Activated T-cell treated with anti-CD3 and anti-CD28 coated beads for 48 hours (primary cell): ENCODE measurements around the gene POLD4.

Source experiments
- DNase-seq: peaks from one replicate; pipeline ENCODE4 v3.0.0-alpha.2; 2020; ENCODE audit warnings: low read depth

Gene POLD4

DNA sequence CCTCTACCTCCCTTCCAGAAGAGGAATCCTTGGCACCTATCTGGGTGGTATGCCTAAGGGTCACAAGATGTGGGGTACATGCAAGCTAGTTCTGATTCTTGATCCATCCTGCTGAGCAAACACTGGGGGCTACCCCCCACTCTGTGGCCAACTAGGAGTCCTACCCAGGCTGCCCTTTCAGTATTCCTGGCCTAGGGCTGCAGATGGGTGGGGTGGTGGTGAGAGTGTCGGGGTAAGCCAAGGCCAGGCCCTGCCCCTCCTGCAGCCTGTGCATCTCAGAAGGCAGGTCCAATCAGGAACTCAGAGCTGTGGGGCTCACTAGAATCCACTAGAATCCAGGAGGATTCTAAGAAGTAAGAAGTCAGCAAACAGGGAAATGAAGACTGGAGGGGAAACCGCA lies 39.1 kb downstream of the POLD4 start:
- DNase-seq = no peak

GRCh38 chr11:67313125-67313890 lies 40.0 kb downstream of the POLD4 start:
- no peak for DNase-seq

DNA sequence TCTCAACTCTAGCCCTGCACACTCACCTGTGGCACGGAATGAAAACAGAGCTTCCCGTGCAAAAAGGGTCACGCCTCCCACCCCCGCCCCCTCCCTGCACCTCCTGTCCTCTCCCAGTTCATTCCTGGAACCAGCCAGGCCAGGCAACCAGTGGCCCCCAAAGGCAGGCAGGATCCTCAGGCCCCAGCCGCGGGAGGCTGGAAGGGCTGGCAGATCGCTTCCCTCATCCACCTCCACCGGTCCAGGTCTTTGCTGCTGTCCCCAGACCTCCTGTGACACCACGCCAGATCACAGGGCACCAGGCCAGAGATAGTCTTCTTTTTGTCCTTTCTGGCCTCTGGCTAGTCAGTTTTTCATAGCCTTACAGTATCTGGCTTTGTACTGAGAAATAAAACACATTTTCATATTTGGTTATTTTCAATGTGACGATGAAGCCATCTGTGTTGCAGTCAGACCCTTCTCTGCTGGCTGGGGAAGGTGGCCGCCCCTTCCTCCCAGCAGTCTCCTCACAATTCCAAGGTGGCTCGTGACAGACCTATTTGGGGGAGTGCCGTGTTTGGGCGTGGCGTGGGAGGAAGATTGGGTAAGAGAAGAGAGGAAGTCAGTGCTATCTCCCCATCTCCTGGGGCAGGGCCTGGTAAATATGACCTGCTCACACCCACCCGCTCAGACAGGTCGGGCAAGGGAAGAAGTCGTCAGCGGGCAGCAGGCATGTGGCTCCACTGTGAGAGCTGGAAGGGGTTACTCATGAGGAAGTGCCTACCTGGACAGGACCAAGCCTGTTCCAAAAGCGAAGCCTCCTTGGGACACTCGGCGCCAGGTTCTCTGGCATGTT lies 40.9 kb downstream of the POLD4 start:
- peak; percentile 19 for DNase-seq

DNA sequence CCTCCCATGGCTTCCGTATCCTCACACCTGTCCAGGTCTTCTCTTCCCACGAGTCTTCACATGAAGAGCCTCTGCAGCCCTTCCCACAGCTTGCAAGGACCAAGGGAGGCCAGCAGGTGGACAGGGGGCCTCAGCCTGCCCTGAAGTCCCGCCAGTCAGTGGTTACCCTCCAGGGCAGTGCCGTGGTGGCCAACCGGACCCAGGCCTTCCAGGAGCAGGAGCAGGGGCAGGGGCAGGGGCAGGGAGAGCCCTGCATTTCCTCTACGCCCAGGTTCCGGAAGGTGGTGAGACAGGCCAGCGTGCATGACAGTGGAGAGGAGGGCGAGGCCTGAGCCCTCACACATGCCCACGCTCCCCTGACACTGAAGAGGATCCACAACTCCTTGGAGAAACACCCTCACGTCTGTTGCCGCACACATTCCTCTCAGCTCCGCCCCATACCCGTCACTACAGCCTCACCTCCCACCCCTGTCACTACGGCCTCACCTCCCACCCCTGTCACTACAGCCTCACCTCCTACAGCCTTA lies 41.7 kb downstream of the POLD4 start:
- no peak for DNase-seq

DNA sequence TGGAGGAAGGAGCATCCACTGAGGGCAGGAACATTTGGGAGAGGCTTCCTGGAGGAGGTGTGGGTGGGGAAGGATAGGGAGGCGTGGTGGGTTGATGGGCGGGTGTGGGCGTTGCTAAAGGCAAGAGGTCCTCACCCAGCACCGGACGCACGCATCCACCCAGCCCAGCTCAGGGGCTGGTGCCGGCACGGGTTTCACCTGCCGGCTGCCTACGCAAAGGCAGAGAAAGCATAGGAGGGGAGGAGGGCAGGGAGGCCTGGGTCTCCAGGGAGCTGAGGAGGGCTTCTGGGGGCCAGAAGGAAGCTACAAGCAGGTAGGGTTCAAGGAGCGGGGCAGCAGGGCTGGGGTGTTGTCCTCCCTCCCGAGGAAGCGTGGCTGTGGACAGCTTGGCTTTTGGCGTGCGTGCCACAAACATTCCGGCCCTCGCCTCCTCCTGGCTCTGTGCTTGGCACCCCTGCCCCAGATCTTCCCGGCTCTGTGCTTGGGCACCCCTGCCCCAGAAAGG lies 42.2 kb downstream of the POLD4 start:
- DNase-seq = no peak

DNA sequence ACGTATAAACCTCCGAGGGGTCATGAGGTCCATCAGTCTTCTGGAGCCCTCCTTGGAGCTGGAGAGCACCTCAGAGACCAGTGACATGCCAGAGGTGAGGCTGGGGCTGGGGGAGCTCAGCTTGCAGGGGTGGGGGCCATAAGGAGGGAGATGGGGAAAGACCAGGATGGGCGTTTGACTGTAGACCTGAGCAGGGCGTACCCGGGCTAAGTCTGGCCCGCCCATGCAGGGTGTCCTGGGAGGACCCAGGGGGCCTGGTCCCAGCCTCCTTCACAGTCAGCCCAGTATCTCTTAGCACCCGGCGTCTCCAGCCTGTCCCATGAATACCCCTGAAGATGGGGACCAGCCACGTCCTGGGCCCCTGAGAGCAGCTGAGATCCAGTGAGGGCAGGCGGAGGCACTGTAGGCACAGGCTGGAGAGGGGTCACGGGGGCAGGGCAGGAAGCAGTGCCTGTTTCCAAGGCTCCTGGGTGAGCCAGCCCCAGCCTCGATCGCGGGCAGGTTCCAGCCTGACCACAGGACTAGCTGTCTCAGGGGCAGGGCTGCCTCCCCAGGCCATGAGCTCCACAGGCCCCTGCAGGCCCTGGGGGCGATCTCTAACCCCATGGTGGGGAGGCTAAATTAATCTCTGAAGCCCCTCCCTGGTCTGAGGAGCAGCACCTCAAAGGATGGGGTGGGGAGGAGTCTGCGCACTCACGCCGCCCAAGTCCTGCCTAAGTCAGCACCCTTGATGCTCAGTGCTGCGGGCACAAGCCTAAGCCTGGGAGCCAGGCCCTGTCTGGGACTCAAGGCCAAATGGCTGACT lies 42.9 kb downstream of the POLD4 start:
- DNase-seq = no peak

DNA sequence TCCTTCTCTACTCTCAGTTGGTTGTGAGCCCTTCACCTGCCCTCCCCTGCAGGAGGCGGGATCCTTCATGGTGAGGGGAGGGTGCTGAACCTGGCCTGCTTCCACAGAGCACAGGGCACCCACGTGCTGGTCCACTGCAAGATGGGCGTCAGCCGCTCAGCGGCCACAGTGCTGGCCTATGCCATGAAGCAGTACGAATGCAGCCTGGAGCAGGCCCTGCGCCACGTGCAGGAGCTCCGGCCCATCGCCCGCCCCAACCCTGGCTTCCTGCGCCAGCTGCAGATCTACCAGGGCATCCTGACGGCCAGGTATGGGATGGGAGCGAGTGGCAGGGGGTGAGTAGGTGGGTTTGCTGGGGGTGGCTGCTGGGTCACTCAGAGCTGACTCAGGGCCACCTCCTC lies 43.7 kb downstream of the POLD4 start:
- DNase-seq = no peak

- DNase-seq = no peak
Measured at GRCh38 chr11:67309166-67309565, 44.2 kb downstream of the POLD4 start.

GRCh38 chr11:67308031-67308866 lies 45.1 kb downstream of the POLD4 start:
- DNase-seq = no peak

DNA sequence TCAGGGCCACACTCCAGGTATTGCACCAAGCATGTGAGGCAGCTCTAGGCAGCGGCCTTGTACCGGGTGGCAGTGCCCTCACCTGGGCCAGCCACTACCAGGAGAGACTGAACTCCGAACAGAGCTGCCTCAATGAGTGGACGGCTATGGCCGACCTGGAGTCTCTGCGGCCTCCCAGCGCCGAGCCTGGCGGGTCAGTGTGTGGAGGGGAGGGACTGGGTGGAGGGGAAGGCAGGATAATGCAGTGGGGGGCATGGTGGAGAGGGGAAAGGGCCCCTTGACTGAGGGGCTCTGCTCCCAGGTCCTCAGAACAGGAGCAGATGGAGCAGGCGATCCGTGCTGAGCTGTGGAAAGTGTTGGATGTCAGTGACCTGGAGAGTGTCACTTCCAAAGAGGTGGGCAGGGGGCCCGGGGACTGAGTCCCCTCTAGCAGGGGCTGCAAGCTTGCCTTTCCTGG lies 45.8 kb downstream of the POLD4 start:
- DNase-seq = no peak

GRCh38 chr11:67306769-67307544 lies 46.4 kb downstream of the POLD4 start:
- DNase-seq = no peak

DNA sequence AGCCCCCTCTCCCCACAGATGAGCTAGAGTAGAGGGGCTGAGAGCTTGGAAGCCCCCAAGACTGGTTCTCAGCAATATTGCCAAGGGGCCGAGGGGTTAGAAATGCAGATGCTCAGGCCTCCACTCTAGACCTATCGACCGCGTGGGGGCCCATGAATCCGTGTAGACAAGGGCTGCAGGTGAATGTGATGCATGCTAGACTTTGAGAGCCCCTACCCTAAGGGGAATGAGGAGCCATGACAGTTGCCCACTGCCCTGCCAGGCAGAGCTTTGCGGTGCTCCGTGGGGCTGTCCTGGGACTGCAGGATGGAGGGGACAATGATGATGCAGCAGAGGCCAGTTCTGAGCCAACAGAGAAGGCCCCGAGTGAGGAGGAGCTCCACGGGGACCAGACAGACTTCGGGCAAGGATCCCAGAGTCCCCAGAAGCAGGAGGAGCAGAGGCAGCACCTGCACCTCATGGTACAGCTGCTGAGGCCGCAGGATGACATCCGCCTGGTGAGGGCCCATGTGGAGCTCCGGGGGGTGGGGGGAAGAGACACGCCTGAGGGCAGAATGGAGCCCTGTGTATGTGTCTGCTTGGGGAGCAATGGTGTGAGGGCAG lies 48.7 kb downstream of the POLD4 start:
- DNase-seq = no peak

DNA sequence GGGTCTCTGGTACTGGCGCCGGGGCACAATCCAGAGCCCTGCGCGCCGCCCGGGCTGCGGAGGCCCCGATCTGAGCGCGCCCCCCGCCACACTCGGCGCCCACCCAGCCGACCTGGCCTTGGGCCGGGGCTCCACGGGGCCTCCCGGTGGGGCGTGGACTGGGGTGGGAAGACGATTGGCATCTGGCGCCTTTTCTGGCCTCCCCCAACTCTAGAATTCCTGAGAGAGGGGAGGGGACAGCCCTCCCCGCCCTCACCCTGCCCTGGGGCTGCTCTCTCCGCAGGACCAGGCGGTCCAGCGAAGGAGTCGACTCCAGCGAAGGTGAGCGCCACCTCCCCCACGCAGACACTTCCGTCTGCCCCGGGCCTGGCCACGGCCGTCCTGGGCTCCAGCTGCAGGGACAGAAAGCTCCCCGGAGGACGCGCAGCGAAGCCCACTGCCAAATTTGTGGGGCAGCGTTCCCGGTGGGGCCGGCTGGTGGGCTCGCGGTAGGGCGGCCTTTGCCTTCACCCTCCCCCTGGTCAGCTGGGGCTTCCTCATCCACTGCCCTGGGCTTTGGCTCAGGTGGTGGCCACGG lies 49.4 kb downstream of the POLD4 start:
- peak; percentile 27 for DNase-seq

DNA sequence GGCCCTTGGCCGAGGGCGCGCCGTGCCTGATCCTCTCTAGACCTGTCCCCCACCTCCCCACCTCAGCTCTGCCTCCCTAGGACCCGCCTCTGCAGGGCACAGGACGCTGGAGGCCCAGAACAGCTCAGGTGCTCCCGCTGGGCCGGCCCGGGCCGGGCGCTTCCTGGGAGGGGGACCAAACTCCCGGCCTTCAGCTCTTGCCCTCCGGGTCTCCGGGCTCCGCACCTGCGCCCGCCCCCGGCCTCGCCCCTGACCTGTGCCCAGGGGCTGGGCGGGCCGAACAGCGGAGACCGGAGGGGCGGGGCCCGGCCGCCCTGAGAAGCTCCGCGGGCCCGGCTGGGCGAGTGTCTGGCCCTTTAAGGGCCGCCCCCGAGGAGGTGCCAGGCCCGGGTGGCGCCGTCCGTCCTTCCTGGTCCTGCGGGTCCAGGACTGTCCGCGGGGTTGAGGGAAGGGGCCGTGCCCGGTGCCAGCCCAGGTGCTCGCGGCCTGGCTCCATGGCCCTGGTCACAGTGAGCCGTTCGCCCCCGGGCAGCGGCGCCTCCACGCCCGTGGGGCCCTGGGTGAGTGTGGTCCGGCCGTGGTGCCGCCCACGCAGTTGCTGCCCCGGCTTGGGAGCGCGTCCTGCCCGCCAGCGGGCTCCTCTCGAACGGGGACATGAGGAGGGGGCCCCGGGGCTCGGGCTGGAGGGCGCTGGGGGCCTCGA lies 50.1 kb downstream of the POLD4 start, which contains the start of gene SSH3:
Gene SSH3 (plus strand): TSS at position 399 of the 703 bp plus-strand sequence. CDS start 96 bp downstream, at position 495.
- DNase-seq = peak; percentile 46

GRCh38 chr11:67302571-67303131 lies 50.7 kb downstream of the POLD4 start:
- DNase-seq = no peak

- no peak for DNase-seq
Measured at GRCh38 chr11:67301951-67302516, 51.3 kb downstream of the POLD4 start.

DNA sequence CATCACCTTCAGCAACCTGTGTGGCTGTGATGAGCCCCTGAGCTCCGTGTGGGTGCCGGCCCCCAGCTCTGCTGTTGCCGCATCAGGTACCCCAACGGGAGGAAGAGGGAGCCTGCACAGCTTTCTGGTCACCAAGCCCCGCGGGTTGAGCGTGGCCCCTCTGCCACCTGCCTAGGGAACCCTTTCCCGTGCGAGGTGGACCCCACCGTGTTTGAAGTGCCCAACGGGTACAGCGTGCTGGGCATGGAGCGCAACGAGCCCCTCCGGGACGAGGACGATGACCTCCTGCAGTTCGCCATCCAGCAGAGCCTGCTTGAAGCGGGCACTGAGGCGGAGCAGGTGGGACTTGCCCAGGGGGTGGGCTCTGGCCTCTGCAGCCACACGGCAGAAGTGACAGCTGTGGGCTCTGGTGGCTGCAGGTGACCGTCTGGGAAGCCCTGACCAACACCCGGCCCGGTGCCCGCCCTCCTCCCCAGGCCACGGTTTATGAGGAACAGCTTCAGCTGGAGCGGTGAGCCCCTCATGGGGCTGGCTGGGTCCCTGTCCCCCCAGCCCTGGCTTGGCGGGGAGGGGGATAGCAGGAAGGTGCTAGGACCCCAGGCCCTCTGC lies 51.9 kb downstream of the POLD4 start:
- DNase-seq = no peak
